Fibroblast of lung (primary cell): ENCODE results near the gene TMEM178B. TPM values are rescaled to one million over a fixed set of nuclear protein-coding genes. Genes with fewer than 3 reads are reported as not detected.
A peak's percentile ranks its signal among the peaks of the same experiment; 100 is the strongest.

ENCODE experiments used
- DNase-seq, 2 donors: peaks; one replicate each; pipeline versions ENCODE4 v3.0.0 to v3.0.0-alpha.2; 2010; ENCODE audit warnings: low read depth in 2 of 2
- H2AFZ ChIP-seq: 2 replicates; pipeline ENCODE4 v1.5.1; 2012; ENCODE audit warnings: low read length, control low read depth, inconsistent platforms
- H3K27ac ChIP-seq: 2 replicates; pipeline ENCODE4 v1.5.1; 2011; ENCODE audit warnings: low read length, control low read depth; ENCODE audit not compliant: insufficient read depth
- H3K27me3 ChIP-seq: 2 replicates; pipeline ENCODE4 v1.5.1; 2011; ENCODE audit warnings: mild to moderate bottlenecking, low read length; ENCODE audit not compliant: control insufficient read depth, insufficient read depth
- H3K36me3 ChIP-seq: 2 replicates; pipeline ENCODE4 v1.5.1; 2011; ENCODE audit warnings: low read length; ENCODE audit not compliant: control insufficient read depth, insufficient read depth
- H3K4me1 ChIP-seq: 2 replicates; pipeline ENCODE4 v1.5.1; 2011; ENCODE audit warnings: low read length; ENCODE audit not compliant: control insufficient read depth, insufficient read depth; ENCODE audit errors: extremely low read depth
- H3K4me2 ChIP-seq: 2 replicates; pipeline ENCODE4 v1.5.1; 2011; ENCODE audit warnings: low read length, control low read depth; ENCODE audit not compliant: insufficient read depth; ENCODE audit errors: extremely low read depth
- H3K4me3 ChIP-seq, 4 experiments: fragments of 200-600 bp in 1 of 4; sonication (generic) in 1 of 4; replicated peaks in 1 of 4; 2 replicates each; pipeline ENCODE4 v1.5.1; 2011 to 2016; ENCODE audit warnings: low read length in 4 of 4, low read depth in 3 of 4, mild to moderate bottlenecking in 3 of 4, control low read depth in 2 of 4, inconsistent platforms in 1 of 4, mixed read lengths in 1 of 4; ENCODE audit not compliant: insufficient read depth in 1 of 4; ENCODE audit errors: control extremely low read depth in 1 of 4
- H3K79me2 ChIP-seq: 2 replicates; pipeline ENCODE4 v1.5.1; 2012; ENCODE audit warnings: mild to moderate bottlenecking, low read length, inconsistent platforms; ENCODE audit not compliant: control insufficient read depth, insufficient read depth
- H3K9ac ChIP-seq: 2 replicates; pipeline ENCODE4 v1.5.1; 2011; ENCODE audit warnings: mild to moderate bottlenecking, low read length, control low read depth; ENCODE audit not compliant: insufficient read depth
- H3K9me3 ChIP-seq: 2 replicates; pipeline ENCODE4 v1.5.1; 2012; ENCODE audit warnings: low read depth, low read length; ENCODE audit not compliant: control insufficient read depth, insufficient read depth
- H4K20me1 ChIP-seq: 2 replicates; pipeline ENCODE4 v1.5.1; 2011; ENCODE audit warnings: low read length; ENCODE audit not compliant: control insufficient read depth, insufficient read depth; ENCODE audit errors: extremely low read depth
- CTCF ChIP-seq, 2 donors: IDR thresholded peaks in 1 of 2; conservative IDR thresholded peaks in 1 of 2; 1 replicate in 1 of 2; 2 replicates in 1 of 2; pipeline ENCODE4 v1.5.1; 2011 to 2012; ENCODE audit warnings: low read length in 2 of 2, control low read depth in 1 of 2, inconsistent platforms in 1 of 2, low read depth in 1 of 2, mild to moderate bottlenecking in 1 of 2
- EZH2 ChIP-seq: IDR thresholded peaks from 2 replicates; pipeline ENCODE4 v1.5.1; 2012; ENCODE audit warnings: low read length, control low read depth, mild to moderate bottlenecking; ENCODE audit errors: missing control alignments
- polyA plus RNA-seq, 2 donors: library from polyadenylated mRNA; depleted of rRNA in 1 of 2; stranded (reverse) in 1 of 2; unstranded in 1 of 2; fragments of >200 nt; gene quantifications; 2 replicates each; pipeline ENCODE4 v1.2.1, GENCODE V29; 2011 to 2012; ENCODE audit warnings: missing spikeins in 1 of 2
- total RNA-seq: library from RNA; depleted of rRNA; stranded (reverse); fragments of >200 nt; gene quantifications from 2 replicates; pipeline ENCODE4 v1.2.1, GENCODE V29; 2014

Gene TMEM178B
- total and polyA plus RNA-seq, 2 donors (not counting 1 experiment from before 2014, with no cell fraction given) = under 0.01 to 0.14 TPM

DNA sequence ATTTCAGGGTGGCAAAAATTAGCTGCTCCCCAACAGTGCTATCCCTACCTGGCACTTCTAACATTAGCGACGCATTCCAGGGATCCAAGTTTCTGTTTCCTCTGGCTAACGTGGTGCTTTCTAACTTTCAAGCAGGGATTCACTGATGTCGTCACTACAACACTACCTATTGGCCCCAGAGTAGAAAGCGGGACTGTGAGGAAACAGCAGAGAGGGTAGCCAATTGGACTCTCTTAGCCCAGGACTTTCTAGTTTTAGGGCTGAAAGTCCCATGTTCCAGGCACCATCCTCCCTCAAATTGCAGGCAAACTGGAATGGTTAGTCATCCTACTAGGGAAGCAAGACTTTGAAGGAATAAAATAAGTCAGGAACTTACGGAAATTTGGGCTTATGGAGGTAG lies 388.1 kb downstream of the TMEM178B start:
- H4K20me1 ChIP-seq = no peaks in the 10 kb centered on the region
- no peak overlapping the region for H3K4me2 ChIP-seq
- H3K27me3 ChIP-seq = no peaks in the 10 kb centered on the region
- no peaks in the 10 kb centered on the region for H3K36me3 ChIP-seq
- no peak overlapping the region for H3K4me3 ChIP-seq
- no peak overlapping the region for H3K9ac ChIP-seq
- TF ChIP-seq EZH2 (no peak), CTCF (conservative IDR thresholded peaks at IDR 0.05 in 1 of 2, IDR thresholded peaks at IDR 0.05 in 1 of 2; ENCODE audit: low read depth in 1 of 2, low read length in 2 of 2) (no peak)
- no peaks in the 10 kb centered on the region for H3K4me1 ChIP-seq
- H3K79me2 ChIP-seq = no peaks in the 10 kb centered on the region
- no peak overlapping the region for H2AFZ ChIP-seq
- H3K9me3 ChIP-seq = no peaks in the 10 kb centered on the region
- H3K27ac ChIP-seq = no peak overlapping the region
- DNase-seq = no peak

DNA sequence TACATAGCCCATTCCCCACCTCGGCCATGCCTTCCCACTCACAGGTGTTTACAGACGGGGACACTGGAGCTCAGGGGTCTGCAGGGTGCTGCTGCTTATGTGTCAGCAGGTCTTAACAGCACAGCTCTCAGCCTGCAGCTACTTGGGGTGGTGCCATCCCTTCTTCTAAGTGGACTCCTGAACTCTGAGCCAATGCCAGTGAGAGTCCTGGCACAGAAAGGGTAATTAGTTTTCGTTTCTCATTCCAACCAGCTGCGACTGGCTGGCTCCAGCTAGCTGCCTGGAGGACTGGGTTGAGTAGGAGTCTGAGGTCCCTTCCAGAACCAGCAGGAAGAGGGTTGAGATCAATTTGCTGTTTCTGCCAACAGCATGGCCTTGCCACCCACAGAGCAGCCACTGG lies 389.1 kb downstream of the TMEM178B start:
- no peak overlapping the region for H3K4me3 ChIP-seq
- H3K27me3 ChIP-seq = no peaks in the 10 kb centered on the region
- H4K20me1 ChIP-seq = no peaks in the 10 kb centered on the region
- TF ChIP-seq EZH2 (no peak), CTCF (conservative IDR thresholded peaks at IDR 0.05 in 1 of 2, IDR thresholded peaks at IDR 0.05 in 1 of 2; ENCODE audit: low read depth in 1 of 2, low read length in 2 of 2) (no peak)
- no peak overlapping the region for H2AFZ ChIP-seq
- H3K9ac ChIP-seq = no peak overlapping the region
- no peaks in the 10 kb centered on the region for H3K36me3 ChIP-seq
- DNase-seq = no peak
- H3K27ac ChIP-seq = no peak overlapping the region
- H3K79me2 ChIP-seq = no peaks in the 10 kb centered on the region
- no peak overlapping the region for H3K4me2 ChIP-seq
- no peaks in the 10 kb centered on the region for H3K4me1 ChIP-seq
- no peaks in the 10 kb centered on the region for H3K9me3 ChIP-seq

GRCh38 chr7:141463986-141464385 lies 390.1 kb downstream of the TMEM178B start:
- H3K4me1 ChIP-seq = no peaks in the 10 kb centered on the region
- H3K9ac ChIP-seq = no peak overlapping the region
- no peaks in the 10 kb centered on the region for H3K79me2 ChIP-seq
- DNase-seq = peak in 1 of 2 donors; percentile 77
- H2AFZ ChIP-seq = no peak overlapping the region
- no peak overlapping the region for H3K4me3 ChIP-seq
- TF ChIP-seq CTCF (conservative IDR thresholded peaks at IDR 0.05 in 1 of 2, IDR thresholded peaks at IDR 0.05 in 1 of 2; ENCODE audit: low read depth in 1 of 2, low read length in 2 of 2) = no peak
- TF ChIP-seq EZH2 = no peak
- no peaks in the 10 kb centered on the region for H3K9me3 ChIP-seq
- no peak overlapping the region for H3K27ac ChIP-seq
- no peak overlapping the region for H3K4me2 ChIP-seq
- no peaks in the 10 kb centered on the region for H3K27me3 ChIP-seq
- H3K36me3 ChIP-seq = no peaks in the 10 kb centered on the region
- no peaks in the 10 kb centered on the region for H4K20me1 ChIP-seq
